B cell (primary cell): ENCODE data around the gene ROBO2. TPM values are rescaled to one million over a fixed set of nuclear protein-coding genes. Genes with fewer than 3 reads are reported as not detected.

Experiments
- ATAC-seq: fragments of 200-7000 bp; cut with Tn5 transposase; one replicate; pipeline ENCODE4 v1.10.0; 2021; ENCODE audit warnings: low read depth, mild to moderate bottlenecking, moderate number of reproducible peaks, moderate library complexity
- CTCF ChIA-PET: fragments of 350-600 bp; sonication (Branson Sonifier 250); formaldehyde crosslinking; loops from one replicate; lab custom pipeline; 2021; ENCODE audit warnings: antibody characterized with exemption, inconsistent platforms; lab: Charles Lee
- POLR2A ChIA-PET: fragments of 350-600 bp; sonication (Branson Sonifier 250); formaldehyde crosslinking; loops from one replicate; lab custom pipeline; 2021; ENCODE audit warnings: antibody characterized with exemption; lab: Charles Lee
- DNase-seq: peaks from one replicate; pipeline ENCODE4 v3.0.0; 2013
- H2AFZ ChIP-seq: 2 replicates; pipeline ENCODE4 v1.6.1; 2012; ENCODE audit warnings: mild to moderate bottlenecking, low read depth, low read length; ENCODE audit not compliant: insufficient read depth, poor library complexity, severe bottlenecking
- H3K27ac ChIP-seq, 2 donors: 1 replicate in 1 of 2; 2 replicates in 1 of 2; pipeline ENCODE4 v1.5.1; 2012 to 2013; ENCODE audit warnings: low read length in 2 of 2, mild to moderate bottlenecking in 2 of 2, moderate library complexity in 1 of 2
- H3K27me3 ChIP-seq, 4 experiments: fragments of 200-600 bp in 1 of 4; sonication (generic) in 1 of 4; replicated peaks in 1 of 4; 1 replicate in 2 of 4; 2 replicates in 2 of 4; pipeline versions ENCODE4 v1.6.1 to v1.7.0; 2013 to 2016; ENCODE audit warnings: low read length in 3 of 4, mild to moderate bottlenecking in 2 of 4, mixed read lengths in 1 of 4, moderate library complexity in 1 of 4; ENCODE audit not compliant: insufficient read depth in 4 of 4, control insufficient read depth in 3 of 4; ENCODE audit errors: control extremely low read depth in 1 of 4
- H3K36me3 ChIP-seq, 2 experiments: replicated peaks in 1 of 2; 1 replicate in 1 of 2; 2 replicates in 1 of 2; pipeline versions ENCODE4 v1.6.1 to v1.7.1; 2013; ENCODE audit warnings: low read length in 1 of 2; ENCODE audit not compliant: insufficient read depth in 2 of 2, control insufficient read depth in 1 of 2; ENCODE audit errors: control extremely low read depth in 1 of 2, extremely low read depth in 1 of 2
- H3K4me1 ChIP-seq, 2 donors: fragments of 200-600 bp in 1 of 2; sonication (generic) in 1 of 2; 1 replicate in 1 of 2; 2 replicates in 1 of 2; pipeline versions ENCODE4 v1.5.1 to v1.6.1; 2013 to 2017; ENCODE audit warnings: low read length in 2 of 2; ENCODE audit not compliant: control insufficient read depth in 2 of 2, insufficient read depth in 2 of 2
- H3K4me2 ChIP-seq: replicated peaks from 2 replicates; pipeline ENCODE3; 2012; ENCODE audit warnings: mild to moderate bottlenecking, low read depth, low read length; ENCODE audit not compliant: poor library complexity, severe bottlenecking
- H3K4me3 ChIP-seq, 5 experiments: fragments of 200-600 bp in 1 of 5; sonication (generic) in 1 of 5; 1 replicate in 3 of 5; 2 replicates in 2 of 5; pipeline versions ENCODE4 v1.5.1 to v1.7.0; 2011 to 2016; ENCODE audit warnings: low read length in 4 of 5, mild to moderate bottlenecking in 4 of 5, low read depth in 2 of 5, control low read depth in 1 of 5, moderate library complexity in 1 of 5; ENCODE audit not compliant: insufficient read depth in 1 of 5; ENCODE audit errors: control extremely low read depth in 1 of 5, extremely low read depth in 1 of 5
- H3K79me2 ChIP-seq: fragments of 200-600 bp; sonication (generic); one replicate; pipeline ENCODE4 v1.6.0; 2016; ENCODE audit warnings: low read length; ENCODE audit not compliant: control insufficient read depth, insufficient read depth
- H3K9ac ChIP-seq: fragments of 200-600 bp; sonication (generic); 2 replicates; pipeline ENCODE4 v1.6.1; 2017; ENCODE audit warnings: mild to moderate bottlenecking, low read length, moderate library complexity
- H3K9me3 ChIP-seq, 3 donors: one replicate each; pipeline versions ENCODE4 v1.6.1 to v1.7.1; 2013; ENCODE audit warnings: low read length in 2 of 3; ENCODE audit not compliant: control insufficient read depth in 2 of 3, insufficient read depth in 1 of 3; ENCODE audit errors: control extremely low read depth in 1 of 3
- H4K20me1 ChIP-seq: 2 replicates; pipeline ENCODE4 v1.6.0; 2012; ENCODE audit warnings: mild to moderate bottlenecking, low read length; ENCODE audit not compliant: insufficient read depth, control insufficient read depth, poor library complexity, severe bottlenecking
- H3K27ac Mint-ChIP-seq: one replicate; pipeline ENCODE4 v1.8.0; 2021; ENCODE audit warnings: mixed read lengths
- H3K27me3 Mint-ChIP-seq: one replicate; pipeline ENCODE4 v1.8.0; 2021; ENCODE audit warnings: mixed read lengths
- H3K4me1 Mint-ChIP-seq: one replicate; pipeline ENCODE4 v1.8.0; 2021; ENCODE audit warnings: mixed read lengths
- H3K4me3 Mint-ChIP-seq: one replicate; pipeline ENCODE4 v1.8.0; 2021; ENCODE audit warnings: mixed read lengths
- H3K9me3 Mint-ChIP-seq: one replicate; pipeline ENCODE4 v1.8.0; 2022; ENCODE audit warnings: mixed read lengths; ENCODE audit not compliant: insufficient read depth
- CTCF ChIP-seq: fragments of 200-600 bp; IDR thresholded peaks from one replicate; pipeline ENCODE4 v1.8.0; 2022; ENCODE audit warnings: antibody characterized with exemption, mild to moderate bottlenecking
- EZH2 ChIP-seq: IDR thresholded peaks from 2 replicates; pipeline ENCODE4 v1.6.1; 2012; ENCODE audit warnings: borderline replicate concordance, low read depth, mild to moderate bottlenecking, moderate library complexity, low read length; ENCODE audit not compliant: insufficient read depth, poor library complexity, severe bottlenecking
- WGBS: methylation state at CpG from one replicate; pipeline ENCODE4 v1.1.5; 2013; ENCODE audit warnings: missing lambda C conversion rate; ENCODE audit not compliant: insufficient coverage; 5-methylcytosine and 5-hydroxymethylcytosine counted together
- intact Hi-C: fragments of 100-400 bp; cut with micrococcal nuclease; formaldehyde crosslinking; loops from one replicate; pipeline ENCODE4 v1.10.0; 2022
- polyA plus RNA-seq: library from polyadenylated mRNA; depleted of rRNA; stranded (reverse); fragments of >200 nt; gene quantifications from 2 replicates; pipeline ENCODE4 v1.2.3, GENCODE V29; 2012
- total RNA-seq, 2 donors: library from RNA; stranded (reverse); fragments of 120-200 nt in 1 of 2; gene quantifications; 1 replicate in 1 of 2; 2 replicates in 1 of 2; pipeline versions ENCODE4 v1.2.3 to v1.2.4, GENCODE V29; 2013 to 2022

ROBO2 gene
- total and polyA plus RNA-seq, 2 donors (not counting 1 experiment from before 2014, with no cell fraction given), result not detected

- ChIA-PET CTCF (no interaction called here), POLR2A (no interaction called here)
- Mint-ChIP-seq H3K4me3 (no peak overlapping the region), H3K9me3 (no peaks in the 10 kb centered on the region), H3K27me3 (no peaks in the 10 kb centered on the region), H3K4me1 (no peaks in the 10 kb centered on the region), H3K27ac (no peak overlapping the region)
- H3K4me2 ChIP-seq, result no peak overlapping the region
- DNase-seq (no peak), ATAC-seq (no peak)
- no peak overlapping the region for H3K9ac ChIP-seq
- no peaks in the 10 kb centered on the region for H3K27me3 ChIP-seq
- no peaks in the 10 kb centered on the region for H3K36me3 ChIP-seq
- no peaks in the 10 kb centered on the region for H4K20me1 ChIP-seq
- no peaks in the 10 kb centered on the region for H3K79me2 ChIP-seq
- no peak overlapping the region for H3K27ac ChIP-seq
- WGBS, result no CpG with 5 or more reads among the region's 1 CpG
- H3K4me1 ChIP-seq, result no peaks in the 10 kb centered on the region
- intact Hi-C loops, result no loop called here
- peaks cover 0 to 8% (median 0%) of the 10 kb centered on the region in 3 donors for H3K9me3 ChIP-seq
- H3K4me3 ChIP-seq, result no peak overlapping the region
- no peak for TF ChIP-seq CTCF
- no peak for TF ChIP-seq EZH2
- H2AFZ ChIP-seq, result no peak overlapping the region
Measured at GRCh38 chr3:77072232-77072631, 32.3 kb downstream of the ROBO2 start.

- 83% methylated on average over 1 of the region's 2 CpGs for WGBS
- Histone ChIP-seq H3K79me2 (no peaks in the 10 kb centered on the region), H3K4me3 (no peak overlapping the region), H4K20me1 (no peaks in the 10 kb centered on the region), H3K27ac (no peak overlapping the region), H2AFZ (no peak overlapping the region), H3K27me3 (no peaks in the 10 kb centered on the region), H3K36me3 (no peaks in the 10 kb centered on the region), H3K9ac (no peak overlapping the region), H3K4me2 (no peak overlapping the region), H3K9me3 (peaks cover 0 to 3% (median 0%) of the 10 kb centered on the region in 3 donors), H3K4me1 (no peaks in the 10 kb centered on the region)
- CTCF ChIA-PET, result no interaction called here
- intact Hi-C loops, result no loop called here
- POLR2A ChIA-PET, result no interaction called here
- ATAC-seq (no peak), DNase-seq (no peak)
- no peak overlapping the region for H3K4me3 Mint-ChIP-seq
- no peak overlapping the region for H3K27ac Mint-ChIP-seq
- H3K9me3 Mint-ChIP-seq, result no peaks in the 10 kb centered on the region
- no peak for TF ChIP-seq CTCF
- TF ChIP-seq EZH2, result no peak
- H3K4me1 Mint-ChIP-seq, result no peaks in the 10 kb centered on the region
- H3K27me3 Mint-ChIP-seq, result no peaks in the 10 kb centered on the region
Measured at GRCh38 chr3:77078279-77078678, 38.4 kb downstream of the ROBO2 start.
